Measurements from ENCODE around the gene MSI2. TPM values are rescaled to one million over a fixed set of nuclear protein-coding genes. Genes with fewer than 3 reads are reported as not detected.

Gene MSI2
- total RNA-seq, 1 donor from 2014 or later: 67.9 TPM

GRCh38 chr17:57653279-57653678, 397.0 kb downstream of the MSI2 start:
- Histone ChIP-seq H3K4me1 (ENCODE audit: insufficient read depth, low read length) (peaks cover 14% of the 10 kb centered on the region), H2AFZ (ENCODE audit: low read depth, low read length) (no peak overlapping the region), H3K4me2 (ENCODE audit: low read length) (no peak overlapping the region), H3K36me3 (ENCODE audit: insufficient read depth, low read length) (no peaks in the 10 kb centered on the region), H3K4me3 (ENCODE audit: insufficient read depth, low read depth, low read length) (no peak overlapping the region), H3K9me3 (ENCODE audit: insufficient read depth, low read depth, low read length) (no peaks in the 10 kb centered on the region), H3K79me2 (ENCODE audit: insufficient read depth, low read length) (no peaks in the 10 kb centered on the region), H4K20me1 (ENCODE audit: insufficient read depth, low read length) (no peaks in the 10 kb centered on the region), H3K27ac (ENCODE audit: low read depth, low read length) (no peak overlapping the region), H3K9ac (ENCODE audit: low read length) (no peak overlapping the region), H3K27me3 (ENCODE audit: insufficient read depth, low read length) (no peaks in the 10 kb centered on the region)
- TF ChIP-seq EZH2 (IDR thresholded peaks at IDR 0.05; ENCODE audit: insufficient read depth, low read length) (no peak), CTCF (IDR thresholded peaks at IDR 0.05; ENCODE audit: insufficient read depth, low read depth, low read length) (no peak)
- Mint-ChIP-seq H3K4me3 (ENCODE audit: unreplicated experiment) (no peak overlapping the region), H3K27me3 (ENCODE audit: low read depth, unreplicated experiment) (no peaks in the 10 kb centered on the region), H3K27ac (ENCODE audit: unreplicated experiment) (no peak overlapping the region), H3K36me3 (ENCODE audit: low read depth, unreplicated experiment) (peaks cover 8% of the 10 kb centered on the region), H3K4me1 (ENCODE audit: low read depth, unreplicated experiment) (peaks cover 13% of the 10 kb centered on the region), H3K9me3 (ENCODE audit: unreplicated experiment) (no peaks in the 10 kb centered on the region)
- FAIRE-seq: no peak
- no peak for DNase-seq (ENCODE audit: low read depth)

- Histone ChIP-seq H3K79me2 (ENCODE audit: insufficient read depth, low read length) (no peaks in the 10 kb centered on the region), H4K20me1 (ENCODE audit: insufficient read depth, low read length) (no peaks in the 10 kb centered on the region), H3K4me2 (ENCODE audit: low read length) (no peak overlapping the region), H3K4me1 (ENCODE audit: insufficient read depth, low read length) (peaks cover 14% of the 10 kb centered on the region), H3K9ac (ENCODE audit: low read length) (no peak overlapping the region), H2AFZ (ENCODE audit: low read depth, low read length) (no peak overlapping the region), H3K27me3 (ENCODE audit: insufficient read depth, low read length) (no peaks in the 10 kb centered on the region), H3K9me3 (ENCODE audit: insufficient read depth, low read depth, low read length) (no peaks in the 10 kb centered on the region), H3K4me3 (ENCODE audit: insufficient read depth, low read depth, low read length) (no peak overlapping the region), H3K36me3 (ENCODE audit: insufficient read depth, low read length) (no peaks in the 10 kb centered on the region), H3K27ac (ENCODE audit: low read depth, low read length) (no peak overlapping the region)
- DNase-seq (ENCODE audit: low read depth) (no peak), FAIRE-seq (no peak)
- Mint-ChIP-seq H3K36me3 (ENCODE audit: low read depth, unreplicated experiment) (peaks cover 8% of the 10 kb centered on the region), H3K4me1 (ENCODE audit: low read depth, unreplicated experiment) (peaks cover 13% of the 10 kb centered on the region), H3K27me3 (ENCODE audit: low read depth, unreplicated experiment) (no peaks in the 10 kb centered on the region), H3K4me3 (ENCODE audit: unreplicated experiment) (no peak overlapping the region), H3K9me3 (ENCODE audit: unreplicated experiment) (no peaks in the 10 kb centered on the region), H3K27ac (ENCODE audit: unreplicated experiment) (no peak overlapping the region)
- TF ChIP-seq EZH2 (IDR thresholded peaks at IDR 0.05; ENCODE audit: insufficient read depth, low read length) (no peak), CTCF (IDR thresholded peaks at IDR 0.05; ENCODE audit: insufficient read depth, low read depth, low read length) (no peak)
These were observed 397.9 kb downstream of the MSI2 start for GRCh38 chr17:57654040-57654775.

- no peak overlapping the region for H3K9ac ChIP-seq (ENCODE audit: low read length)
- H2AFZ ChIP-seq (ENCODE audit: low read depth, low read length): no peak overlapping the region
- no peak overlapping the region for H3K4me3 ChIP-seq (ENCODE audit: insufficient read depth, low read depth, low read length)
- no peak for FAIRE-seq
- peaks cover 6% of the 10 kb centered on the region for H3K4me1 Mint-ChIP-seq (ENCODE audit: low read depth, unreplicated experiment)
- H3K4me1 ChIP-seq (ENCODE audit: insufficient read depth, low read length): peaks cover 3% of the 10 kb centered on the region
- H3K27ac Mint-ChIP-seq (ENCODE audit: unreplicated experiment): no peak overlapping the region
- no peak overlapping the region for H3K4me3 Mint-ChIP-seq (ENCODE audit: unreplicated experiment)
- no peaks in the 10 kb centered on the region for H3K79me2 ChIP-seq (ENCODE audit: insufficient read depth, low read length)
- H3K27me3 ChIP-seq (ENCODE audit: insufficient read depth, low read length): no peaks in the 10 kb centered on the region
- H3K36me3 ChIP-seq (ENCODE audit: insufficient read depth, low read length): no peaks in the 10 kb centered on the region
- no peaks in the 10 kb centered on the region for H3K27me3 Mint-ChIP-seq (ENCODE audit: low read depth, unreplicated experiment)
- H3K36me3 Mint-ChIP-seq (ENCODE audit: low read depth, unreplicated experiment): peaks cover 8% of the 10 kb centered on the region
- no peaks in the 10 kb centered on the region for H4K20me1 ChIP-seq (ENCODE audit: insufficient read depth, low read length)
- no peak overlapping the region for H3K27ac ChIP-seq (ENCODE audit: low read depth, low read length)
- no peak for DNase-seq (ENCODE audit: low read depth)
- no peak for TF ChIP-seq CTCF (IDR thresholded peaks at IDR 0.05; ENCODE audit: insufficient read depth, low read depth, low read length)
- no peak for TF ChIP-seq EZH2 (IDR thresholded peaks at IDR 0.05; ENCODE audit: insufficient read depth, low read length)
- no peak overlapping the region for H3K4me2 ChIP-seq (ENCODE audit: low read length)
- H3K9me3 Mint-ChIP-seq (ENCODE audit: unreplicated experiment): no peaks in the 10 kb centered on the region
- no peaks in the 10 kb centered on the region for H3K9me3 ChIP-seq (ENCODE audit: insufficient read depth, low read depth, low read length)
These were observed 399.2 kb downstream of the MSI2 start for GRCh38 chr17:57655553-57655952.
